Limb (tissue), 2 donors: ENCODE measurements around the gene ATG10.
"Not testable (repeated sequence)": the region's sequence is repeated elsewhere in the genome, so short reads cannot be mapped to it uniquely, and the experiment has no call there.

Experiments used
- DNase-seq, 2 donors: peaks; one replicate each; pipeline ENCODE4 v3.0.0-alpha.2; 2016; ENCODE audit errors: extremely low spot score in 2 of 2

Gene ATG10

DNA sequence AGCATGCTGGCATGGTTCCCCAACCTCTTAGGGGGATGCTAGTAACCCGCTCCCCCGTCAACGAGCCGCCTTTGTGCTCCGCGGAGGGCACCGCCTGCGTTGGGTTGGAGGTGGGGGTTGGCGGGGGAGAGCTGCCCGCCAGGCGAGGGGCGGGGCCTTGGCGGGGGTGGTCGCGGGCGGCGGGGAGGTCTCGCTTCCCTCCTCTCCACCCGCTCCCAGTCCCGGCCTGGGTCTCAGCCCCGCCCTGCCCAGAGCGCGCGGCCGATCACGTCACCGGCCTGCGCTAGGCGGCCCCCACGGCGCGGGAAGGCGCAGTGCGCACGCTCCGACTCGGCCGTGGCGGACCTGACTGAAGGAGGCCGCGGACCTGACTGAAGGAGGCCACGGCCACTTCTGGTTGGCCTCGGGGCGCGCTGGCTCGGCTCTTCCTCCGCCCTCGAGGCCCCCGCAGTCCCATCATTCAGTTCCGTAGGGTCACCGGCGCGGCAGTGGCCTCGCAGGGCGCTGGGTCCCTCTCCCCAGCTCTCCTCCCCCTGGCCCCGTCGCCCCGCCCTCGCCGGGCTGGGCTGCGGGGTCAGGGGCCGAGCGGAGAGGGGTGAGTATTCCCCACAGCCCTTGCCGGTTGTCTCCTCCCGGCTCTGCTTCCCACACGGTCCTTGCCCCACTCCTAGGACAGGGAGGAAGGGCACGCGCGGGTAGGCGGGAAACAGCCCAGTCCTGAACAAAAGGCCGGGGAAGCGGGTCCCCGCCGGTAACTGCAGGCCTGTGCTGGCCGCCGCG lies at the start of gene ATG10:
Gene ATG10 (plus strand): TSS at position 312 of the 780 bp plus-strand sequence. CDS start 15,548 bp downstream, outside the sequence.
- DNase-seq = peak; percentile 97 to 98

DNA sequence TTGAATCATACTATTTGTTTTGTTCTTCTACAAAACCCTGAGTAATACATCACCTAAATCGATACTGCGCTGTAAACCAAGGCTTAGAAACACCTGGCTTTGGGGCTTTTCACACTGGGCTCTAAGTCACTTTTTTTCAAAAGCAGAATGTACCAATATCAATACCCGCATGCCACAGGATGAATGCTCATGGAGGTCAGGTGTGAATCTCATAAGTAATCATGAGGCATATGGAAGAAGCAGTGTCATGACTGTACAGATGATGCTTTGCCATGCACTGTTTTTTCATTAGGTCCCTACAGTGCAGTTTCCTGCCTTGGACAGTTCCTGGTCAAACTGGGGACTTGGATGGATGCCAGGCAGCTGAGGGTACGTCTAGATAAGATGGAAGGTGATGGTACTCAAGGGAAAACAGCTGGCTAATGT lies 49.0 kb upstream of the ATG10 start:
- peak in 1 of 2 donors; percentile 34 for DNase-seq

DNA sequence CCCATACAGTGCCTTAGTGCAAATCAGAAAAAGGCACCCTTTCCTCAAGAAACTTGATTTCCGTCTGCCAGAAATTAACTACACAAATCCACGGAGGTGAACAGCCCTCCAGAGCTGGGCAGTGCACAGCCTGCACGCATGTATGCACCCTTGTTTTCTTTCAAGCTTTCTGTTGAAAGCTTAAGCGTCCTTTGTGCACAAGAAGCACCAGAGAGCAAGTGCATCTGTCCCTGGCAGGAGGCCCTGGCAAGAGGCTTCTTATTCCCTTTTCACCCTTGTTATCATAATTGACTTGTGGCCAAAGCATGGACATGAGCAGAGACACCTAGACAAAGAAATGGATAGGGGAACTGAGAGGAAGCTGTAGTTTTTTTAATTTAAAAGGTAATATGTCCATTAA lies 47.4 kb upstream of the ATG10 start:
- DNase-seq = no peak

DNA sequence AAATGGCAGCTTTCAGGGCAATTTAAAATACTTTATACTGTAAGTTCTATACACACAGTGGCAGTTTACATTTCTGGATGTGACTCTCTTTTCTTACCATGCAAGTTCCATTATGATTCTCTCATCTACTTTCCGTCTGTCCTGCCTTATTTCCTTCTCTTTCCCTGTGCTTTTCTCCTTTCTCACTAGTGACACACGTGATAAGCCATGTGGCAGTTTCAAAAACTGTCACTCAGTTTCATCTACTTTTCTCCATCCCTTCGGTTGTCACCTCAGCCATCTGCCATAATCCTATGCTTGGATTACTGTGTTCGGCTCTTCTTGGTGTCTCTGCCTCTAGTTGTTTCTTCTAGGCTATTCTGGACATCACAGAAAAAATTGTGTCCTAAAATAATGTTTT lies 46.8 kb upstream of the ATG10 start:
- no peak for DNase-seq

DNA sequence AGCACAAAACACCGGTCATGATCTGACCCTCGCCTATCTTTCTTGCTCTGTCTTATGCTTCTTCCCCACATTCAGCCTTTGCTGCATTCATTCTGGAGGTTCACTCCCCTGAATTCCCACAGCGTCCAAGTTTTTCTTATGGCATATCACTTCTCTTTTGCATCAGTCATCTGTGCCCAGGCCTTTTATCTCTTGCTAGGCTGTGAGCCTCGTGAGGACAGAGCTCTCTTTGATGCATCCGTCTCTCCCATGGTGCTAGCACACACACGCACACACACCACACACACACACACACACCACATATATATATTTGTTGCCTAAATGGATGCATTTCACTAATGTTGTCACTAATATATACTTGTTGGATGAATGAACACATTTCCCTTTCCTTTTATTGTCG lies 45.8 kb upstream of the ATG10 start:
- no peak for DNase-seq

DNA sequence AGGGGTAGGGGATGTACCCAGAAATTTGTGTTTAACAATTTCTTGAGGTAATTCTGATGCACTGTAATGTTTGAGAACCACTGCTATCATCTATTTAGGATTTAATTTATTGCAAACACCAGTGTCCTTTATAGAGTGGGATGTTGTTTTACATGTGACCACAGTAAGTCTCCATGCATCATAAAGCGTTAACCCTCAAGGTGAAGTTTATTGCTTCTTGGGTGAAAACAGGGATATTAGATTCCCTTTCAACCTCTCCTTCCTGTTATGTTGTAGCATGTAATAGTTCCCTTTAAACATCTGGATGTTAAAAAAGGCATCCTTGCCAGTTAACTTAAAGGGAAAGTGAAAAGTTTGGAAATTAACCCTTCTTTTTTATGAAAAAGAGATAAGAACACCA lies 35.8 kb upstream of the ATG10 start:
- no peak for DNase-seq

DNA sequence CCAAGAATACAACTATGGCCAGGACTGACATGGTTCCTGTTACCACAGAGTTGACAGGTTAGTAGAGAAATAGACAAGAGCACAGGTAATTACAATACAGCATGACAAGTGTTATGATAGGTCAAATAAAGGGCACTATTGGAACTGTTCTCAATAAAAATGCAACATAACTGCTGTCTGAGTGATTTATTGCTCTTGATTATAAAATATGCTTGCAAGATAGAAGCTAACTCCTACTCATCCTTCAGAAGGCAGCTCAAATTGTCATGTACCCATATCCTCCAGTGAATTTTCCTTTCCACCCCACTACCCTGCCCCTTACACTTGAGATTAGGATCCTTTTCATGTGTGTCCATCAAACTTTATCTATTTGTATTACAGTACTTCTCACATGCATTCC lies 35.1 kb upstream of the ATG10 start:
- DNase-seq = no peak

DNA sequence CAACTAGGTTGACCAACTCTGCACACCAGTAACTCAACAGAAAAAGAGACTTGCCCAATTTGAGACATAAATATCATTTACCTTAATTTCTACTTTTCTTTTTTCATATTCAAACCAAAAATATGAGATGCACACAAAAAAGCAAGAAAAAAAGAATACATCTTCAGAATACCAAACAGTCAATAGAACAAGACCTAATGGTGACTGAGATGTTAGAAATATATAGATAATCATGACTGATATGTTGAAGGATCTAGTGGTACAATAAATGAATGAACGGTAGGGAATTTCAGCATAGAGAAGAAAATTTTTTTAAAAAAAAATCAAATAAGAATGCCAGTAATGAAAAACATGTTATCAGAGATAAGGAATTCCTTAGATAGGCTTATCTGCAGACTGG lies 29.1 kb upstream of the ATG10 start:
- DNase-seq = no peak

DNA sequence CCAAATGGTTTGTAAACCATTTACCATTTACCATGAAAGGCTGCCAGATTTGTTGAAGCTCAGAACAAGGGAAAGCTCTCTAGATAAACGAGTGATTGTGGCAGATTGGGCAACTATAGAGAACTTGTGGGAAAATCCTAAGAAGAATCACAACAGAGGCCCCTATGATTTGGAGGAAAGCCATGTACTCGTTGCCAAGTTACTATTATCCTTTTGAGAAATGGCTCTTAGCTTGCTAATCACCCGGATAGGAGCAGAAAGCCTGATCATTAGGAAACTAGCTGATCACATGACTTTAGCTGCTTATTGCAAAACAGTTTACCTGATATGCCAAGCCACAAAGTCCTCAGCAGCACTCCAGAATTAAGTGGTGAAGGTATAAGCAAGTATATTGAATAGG lies 23.5 kb upstream of the ATG10 start:
- no peak for DNase-seq

DNA sequence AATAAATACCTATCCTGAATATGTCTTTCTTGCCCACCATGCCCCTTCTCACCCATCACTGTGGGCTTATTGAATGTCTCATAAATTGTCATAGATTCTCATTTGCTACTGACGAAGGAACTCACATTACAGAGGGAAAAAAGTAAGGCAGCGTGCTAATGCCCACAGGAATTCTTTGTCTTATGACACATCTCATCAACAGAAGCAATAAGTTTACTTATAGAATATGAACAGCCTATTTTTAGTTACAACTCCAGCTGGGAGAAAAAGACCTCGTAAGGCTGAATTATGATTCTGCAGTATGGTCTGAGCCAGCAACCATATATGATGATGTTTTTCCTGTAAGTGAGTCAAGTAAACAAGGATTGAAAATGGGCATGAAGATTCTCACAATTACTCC lies 22.4 kb upstream of the ATG10 start:
- no peak for DNase-seq

DNA sequence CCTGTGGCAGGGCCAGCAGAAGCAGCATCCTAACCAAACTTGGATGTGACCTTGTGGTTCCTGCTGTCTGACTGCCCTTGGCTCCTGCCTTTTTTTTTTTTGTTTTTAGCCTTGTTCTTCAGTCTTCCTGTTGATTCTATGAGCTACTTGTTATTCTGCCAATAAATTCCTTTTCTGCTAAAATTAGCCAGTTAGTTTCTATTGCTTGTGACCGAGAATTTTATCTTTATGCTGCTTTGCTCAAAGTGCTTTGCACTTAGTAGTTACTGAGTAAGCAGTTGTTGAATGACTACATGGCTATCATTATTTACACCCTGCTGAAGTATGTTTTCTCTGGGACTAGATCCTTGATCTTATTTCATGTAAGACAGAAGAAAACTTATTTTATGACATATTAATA lies 20.8 kb upstream of the ATG10 start:
- no peak for DNase-seq

DNA sequence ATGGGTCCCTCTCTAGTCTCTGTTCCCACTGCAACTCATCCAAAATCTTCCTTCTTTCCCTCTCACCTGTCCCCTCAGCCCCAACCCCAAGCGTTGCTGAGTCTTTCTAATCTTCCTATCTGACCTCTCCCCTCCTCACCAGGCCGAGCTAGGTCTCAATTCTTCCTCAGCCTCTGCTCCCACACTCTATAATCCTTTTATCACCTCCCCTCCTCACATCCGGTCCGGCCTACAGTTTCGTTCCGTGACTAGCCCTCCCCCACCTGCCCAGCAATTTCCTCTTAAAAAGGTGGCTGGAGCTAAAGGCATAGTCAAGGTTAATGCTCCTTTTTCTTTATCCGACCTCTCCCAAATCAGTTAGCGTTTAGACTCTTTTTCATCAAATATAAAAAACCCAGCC lies 17.0 kb upstream of the ATG10 start:
- DNase-seq = not testable (repeated sequence)

DNA sequence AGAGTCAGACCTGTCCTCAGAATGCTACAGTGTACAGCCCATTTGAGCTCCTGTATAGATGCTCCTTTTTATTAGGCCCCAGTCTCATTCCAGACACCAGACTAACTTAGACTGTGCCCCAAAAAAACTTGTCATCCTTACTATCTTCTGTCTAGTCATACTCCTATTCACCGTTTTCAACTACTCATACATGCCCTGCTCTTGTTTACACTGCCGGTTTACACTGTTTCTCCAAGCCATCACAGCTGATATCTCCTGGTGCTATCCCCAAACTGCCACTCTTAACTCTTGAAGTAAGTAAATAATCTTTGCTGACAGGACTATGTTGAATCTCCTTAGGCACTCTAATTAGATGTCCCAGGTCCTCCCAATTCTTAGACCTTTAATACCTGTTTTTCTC lies 13.7 kb upstream of the ATG10 start:
- not testable (repeated sequence) for DNase-seq

DNA sequence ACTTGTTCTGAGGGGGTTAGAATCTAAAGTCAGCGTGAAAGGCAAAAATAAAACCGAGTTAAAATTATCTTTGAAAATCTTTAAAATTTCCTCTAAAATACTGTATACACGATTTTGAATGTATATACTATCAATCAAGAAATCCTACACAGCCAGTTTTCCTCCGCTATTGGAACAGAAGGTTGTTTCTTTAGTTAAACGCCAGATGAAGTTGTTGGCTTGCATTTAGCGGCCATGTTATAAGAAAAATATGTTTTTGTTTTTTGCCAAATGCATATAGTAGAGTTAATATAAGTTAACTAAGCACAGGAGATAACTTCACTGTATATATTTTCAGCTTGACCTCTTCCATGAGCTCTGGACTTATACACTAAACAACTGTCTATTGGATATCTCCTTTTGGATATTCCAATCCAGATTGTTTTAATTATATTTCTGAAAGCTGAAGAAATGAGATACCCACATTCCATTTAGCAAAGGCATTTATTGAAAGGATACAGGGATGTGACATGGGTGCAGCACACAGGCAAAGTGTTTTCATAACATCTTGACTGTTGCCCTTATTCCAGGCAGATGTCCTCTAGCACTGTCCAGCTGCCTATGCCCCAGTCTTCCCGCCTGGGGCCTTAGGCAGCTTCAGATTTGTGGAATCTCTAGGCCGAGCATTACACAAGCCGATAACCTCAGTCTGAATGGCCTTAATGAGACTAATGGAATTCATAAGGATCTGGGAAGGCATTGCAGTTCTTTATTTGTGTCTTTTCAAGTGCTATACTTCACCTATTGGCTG lies 10.0 kb upstream of the ATG10 start:
- no peak for DNase-seq

DNA sequence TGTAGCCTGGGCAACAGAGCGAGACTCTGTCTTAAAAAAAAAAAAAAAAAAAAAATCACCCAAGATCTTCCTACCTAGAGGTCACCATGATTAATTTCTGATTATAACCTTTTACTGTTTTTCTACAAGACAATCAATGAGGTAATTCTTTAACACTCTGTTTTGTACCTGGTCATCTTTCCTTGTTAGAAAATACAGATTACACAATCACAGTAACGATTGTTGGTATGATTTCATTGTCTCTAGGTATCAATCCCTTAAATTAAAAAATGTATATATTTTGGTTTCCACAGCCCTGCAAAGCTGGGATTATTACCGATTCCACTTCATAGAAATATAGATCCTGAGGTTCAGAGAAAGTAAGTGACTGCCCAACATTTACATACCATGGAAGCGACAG lies 8.3 kb upstream of the ATG10 start:
- no peak for DNase-seq

DNA sequence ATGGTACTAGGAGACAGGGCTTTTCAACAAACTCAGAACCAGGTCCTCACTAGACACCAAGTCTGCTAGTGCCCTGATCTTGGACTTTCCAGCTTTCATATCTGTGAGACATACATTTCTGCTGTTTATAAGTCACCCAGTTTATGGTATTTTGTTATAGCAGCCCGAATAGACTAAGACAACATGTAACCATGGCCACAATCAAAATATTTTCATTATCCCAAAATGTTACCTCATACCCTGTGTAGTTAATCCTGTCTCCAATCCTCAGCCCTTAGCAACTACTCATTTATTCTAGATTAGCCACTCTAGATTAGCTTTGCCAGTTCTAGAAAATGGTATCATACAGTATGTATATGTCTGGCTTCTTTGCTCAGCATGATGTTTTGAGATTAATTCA lies 6.3 kb upstream of the ATG10 start:
- DNase-seq = no peak

DNA sequence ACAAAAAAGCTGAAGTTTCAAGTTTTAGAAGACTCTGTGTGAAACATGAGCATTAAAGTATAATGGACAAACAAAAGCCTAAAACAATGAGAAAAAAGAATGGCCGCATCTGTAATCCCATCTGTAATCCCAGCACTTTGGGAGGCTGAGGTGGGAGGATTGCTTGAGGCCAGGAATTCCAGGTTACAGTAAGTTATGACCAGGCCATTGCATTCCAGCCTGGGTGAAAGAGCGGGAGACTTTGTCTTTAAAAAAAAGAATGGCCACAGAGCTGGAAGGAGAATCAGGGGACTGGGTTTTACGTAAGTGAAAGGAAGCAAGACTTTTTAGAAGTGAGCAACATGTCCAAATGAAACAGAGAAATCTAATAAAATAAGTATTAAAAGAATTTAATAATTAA lies 2.6 kb upstream of the ATG10 start:
- DNase-seq = no peak

DNA sequence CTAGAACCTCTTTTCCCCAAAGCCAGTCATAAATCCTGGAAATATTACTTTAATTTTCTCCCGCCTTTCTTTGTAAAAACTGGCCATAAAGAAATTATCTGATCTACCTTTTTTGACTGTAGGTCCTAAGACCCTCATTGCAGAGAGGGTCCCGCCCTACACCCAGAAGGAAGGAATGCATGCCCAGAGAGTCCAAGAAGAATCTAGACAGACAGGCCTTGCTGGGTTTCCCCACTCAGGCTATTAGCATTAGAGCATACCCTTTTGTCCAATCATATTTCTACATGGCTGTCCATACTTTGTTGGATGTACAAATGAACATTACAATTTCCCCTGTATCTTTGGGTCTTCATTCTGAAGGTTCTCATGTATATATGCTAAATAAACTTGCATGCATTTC lies 1.9 kb upstream of the ATG10 start:
- no peak for DNase-seq

DNA sequence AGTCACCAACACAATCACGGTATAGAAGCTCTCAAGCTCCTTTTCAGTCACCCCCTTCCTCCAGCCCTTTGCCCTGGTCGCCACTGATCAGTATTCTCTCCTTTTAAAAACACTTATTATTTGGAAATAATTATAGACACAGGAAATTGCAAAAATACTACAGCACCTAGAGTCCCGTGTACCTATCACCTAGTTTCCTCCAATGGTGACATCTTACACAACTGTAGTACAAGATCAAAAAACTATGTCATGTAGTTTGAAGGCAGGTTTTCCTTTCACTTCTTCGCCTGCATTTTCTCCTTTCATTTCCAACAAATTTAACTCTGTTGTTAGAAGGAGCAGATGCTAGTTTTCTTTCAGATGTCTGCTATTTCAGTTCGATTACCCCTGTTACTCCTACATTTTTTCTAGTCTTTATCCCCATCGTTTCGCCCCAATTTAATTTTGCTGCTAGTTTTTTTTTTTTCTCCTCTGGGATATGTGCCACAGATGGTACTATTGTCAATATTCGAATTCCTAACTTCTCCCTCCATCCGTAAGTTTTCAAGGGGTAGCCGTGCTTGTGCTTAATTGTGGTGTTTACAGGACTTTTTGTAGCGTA lies 612 bp upstream of the ATG10 start:
- DNase-seq = peak in 1 of 2 donors; percentile 30

DNA sequence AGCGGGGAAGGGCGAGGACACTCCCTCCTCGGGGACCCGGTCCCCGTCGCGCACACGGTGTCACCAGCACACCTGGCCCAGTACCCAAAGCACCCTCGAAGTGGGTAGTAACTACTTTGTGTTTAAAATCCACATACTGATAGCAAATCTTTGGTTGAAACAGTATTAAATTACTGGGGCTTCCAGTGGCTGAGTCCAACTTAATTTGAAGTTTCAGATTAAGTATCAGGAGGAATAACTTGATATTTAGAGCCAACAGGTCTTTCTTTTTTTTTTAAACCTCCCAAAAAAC lies 615 bp downstream of the ATG10 start:
- no peak for DNase-seq

DNA sequence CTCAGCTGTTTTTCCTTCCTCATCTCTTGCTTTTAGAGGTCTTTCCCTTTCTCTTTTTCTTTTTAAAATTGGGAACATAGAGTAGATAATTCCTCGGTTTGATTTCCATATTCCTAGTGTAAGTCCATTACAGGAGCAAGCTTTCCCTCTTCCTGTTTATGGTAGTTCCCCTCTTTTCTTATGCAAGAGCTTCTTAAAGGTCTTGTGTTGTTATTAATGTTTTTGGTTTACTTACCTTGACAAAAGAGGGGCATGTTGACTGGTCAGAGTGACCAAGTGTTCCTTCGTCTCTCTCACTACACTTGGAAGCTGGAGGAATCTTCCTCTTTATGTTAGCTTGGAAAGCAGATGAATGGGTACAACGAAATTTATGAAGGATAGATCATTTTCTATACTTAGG lies 8.3 kb downstream of the ATG10 start:
- DNase-seq = no peak

DNA sequence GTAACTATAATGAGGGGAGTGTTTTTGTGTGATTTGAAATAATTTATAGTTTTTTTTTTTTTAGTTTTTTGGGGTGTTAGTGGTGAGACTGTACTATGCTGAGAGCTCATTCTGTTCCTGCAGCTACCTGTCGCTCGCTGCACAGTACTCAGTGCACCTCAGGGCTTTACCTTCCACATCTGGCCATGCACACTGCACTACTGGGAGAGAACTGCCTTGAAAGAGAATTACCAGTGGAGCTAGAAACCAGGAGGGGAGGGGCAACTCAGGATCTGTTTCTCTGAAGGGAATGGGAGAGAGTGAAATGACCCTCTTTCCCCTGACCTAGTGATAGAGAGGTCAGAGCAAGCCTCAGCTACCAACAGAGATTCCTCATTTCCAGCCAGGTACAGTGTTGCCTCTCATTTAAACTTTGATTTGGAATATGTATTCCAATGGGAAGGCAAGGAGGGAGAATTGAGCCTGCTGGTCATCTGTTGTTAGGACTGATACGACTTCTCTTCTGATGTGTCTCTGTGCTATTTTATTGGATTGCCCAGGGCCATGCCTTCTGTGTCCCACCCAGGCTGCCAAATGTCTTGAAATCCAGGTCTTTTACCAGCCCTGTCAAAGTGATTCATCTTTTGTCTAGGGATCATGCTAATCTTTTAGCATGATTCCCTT lies 8.9 kb downstream of the ATG10 start:
- no peak for DNase-seq
